Measurements from ENCODE around the gene MYL9. TPM values are rescaled to one million over a fixed set of nuclear protein-coding genes. Genes with fewer than 3 reads are reported as not detected.

The MYL9 gene
- total RNA-seq, 1 experiment from 2014 or later = 382 TPM

- Mint-ChIP-seq H3K27ac (ENCODE audit: unreplicated experiment) (no peak overlapping the region), H3K4me3 (ENCODE audit: unreplicated experiment) (no peak overlapping the region), H3K27me3 (ENCODE audit: insufficient read depth, unreplicated experiment) (no peaks in the 10 kb centered on the region), H3K9me3 (ENCODE audit: unreplicated experiment) (no peaks in the 10 kb centered on the region), H3K4me1 (ENCODE audit: low read depth, unreplicated experiment) (no peaks in the 10 kb centered on the region), H3K36me3 (ENCODE audit: insufficient read depth, unreplicated experiment) (peaks cover 46% of the 10 kb centered on the region)
- ChIA-PET CTCF (interaction anchor here (0.8 to 2.0 kb wide), 4 partner anchors 20 to 290 kb away, joined by 4 to 8 read pairs (median 4); no protein-coding TSS in a partner anchor), POLR2A (no interaction called here)
- BruUV-seq (replicated peaks) = no TSS peak
- Histone ChIP-seq H3K36me3 (ENCODE audit: control insufficient read depth, insufficient read depth, low read length) (peaks cover 5% of the 10 kb centered on the region), H3K27me3 (replicated peaks; ENCODE audit: control insufficient read depth, insufficient read depth, low read length) (no peaks in the 10 kb centered on the region), H3K4me1 (no peaks in the 10 kb centered on the region; the same call in 1 of the 2 replicates), H3K9me3 (no peaks in the 10 kb centered on the region), H3K4me3 (ENCODE audit: low read depth, low read length) (no peak overlapping the region)
- intact Hi-C loops (cut with micrococcal nuclease; ENCODE audit: unreplicated experiment) = no loop called here
- DNase-seq = peak in 1 of 2 experiments; percentile 55
- TF ChIP-seq CTCF (IDR thresholded peaks at IDR 0.05; ENCODE audit: insufficient read depth in 1 of 2, low read depth in 1 of 2, low read length in 1 of 2, severe bottlenecking in 1 of 2, unreplicated experiment in 1 of 2) = peak; percentile 47 to 62
These were observed 48.1 kb upstream of the MYL9 start for GRCh38 chr20:36493051-36493800.

- BruUV-seq (replicated peaks) = no TSS peak
- no peak overlapping the region for H3K4me3 ChIP-seq (ENCODE audit: low read depth, low read length)
- Mint-ChIP-seq H3K36me3 (ENCODE audit: insufficient read depth, unreplicated experiment) (peaks cover 46% of the 10 kb centered on the region), H3K4me3 (ENCODE audit: unreplicated experiment) (no peak overlapping the region), H3K27me3 (ENCODE audit: insufficient read depth, unreplicated experiment) (no peaks in the 10 kb centered on the region), H3K4me1 (ENCODE audit: low read depth, unreplicated experiment) (no peaks in the 10 kb centered on the region), H3K9me3 (ENCODE audit: unreplicated experiment) (no peaks in the 10 kb centered on the region), H3K27ac (ENCODE audit: unreplicated experiment) (no peak overlapping the region)
- no peaks in the 10 kb centered on the region; the same call in 1 of the 2 replicates for H3K4me1 ChIP-seq
- H3K27me3 ChIP-seq (replicated peaks; ENCODE audit: control insufficient read depth, insufficient read depth, low read length) = no peaks in the 10 kb centered on the region
- intact Hi-C loops (cut with micrococcal nuclease; ENCODE audit: unreplicated experiment) = no loop called here
- DNase-seq = no peak
- ChIA-PET CTCF (no interaction called here), POLR2A (no interaction called here)
- peaks cover 5% of the 10 kb centered on the region for H3K36me3 ChIP-seq (ENCODE audit: control insufficient read depth, insufficient read depth, low read length)
- no peak for TF ChIP-seq CTCF (IDR thresholded peaks at IDR 0.05; ENCODE audit: insufficient read depth in 1 of 2, low read depth in 1 of 2, low read length in 1 of 2, severe bottlenecking in 1 of 2, unreplicated experiment in 1 of 2)
- no peaks in the 10 kb centered on the region for H3K9me3 ChIP-seq
These were observed 47.6 kb upstream of the MYL9 start for GRCh38 chr20:36493801-36494114.

GRCh38 chr20:36496707-36497669 lies 44.3 kb upstream of the MYL9 start:
- intact Hi-C loops (cut with micrococcal nuclease; ENCODE audit: unreplicated experiment) = no loop called here
- peaks cover 40% of the 10 kb centered on the region for H3K36me3 Mint-ChIP-seq (ENCODE audit: insufficient read depth, unreplicated experiment)
- TF ChIP-seq CTCF (IDR thresholded peaks at IDR 0.05; ENCODE audit: insufficient read depth in 1 of 2, low read depth in 1 of 2, low read length in 1 of 2, severe bottlenecking in 1 of 2, unreplicated experiment in 1 of 2) = no peak
- no peaks in the 10 kb centered on the region; the same call in 1 of the 2 replicates for H3K4me1 ChIP-seq
- H3K27me3 ChIP-seq (replicated peaks; ENCODE audit: control insufficient read depth, insufficient read depth, low read length) = no peaks in the 10 kb centered on the region
- no peaks in the 10 kb centered on the region for H3K4me1 Mint-ChIP-seq (ENCODE audit: low read depth, unreplicated experiment)
- H3K36me3 ChIP-seq (ENCODE audit: control insufficient read depth, insufficient read depth, low read length) = peaks cover 10% of the 10 kb centered on the region
- H3K27me3 Mint-ChIP-seq (ENCODE audit: insufficient read depth, unreplicated experiment) = no peaks in the 10 kb centered on the region
- CTCF ChIA-PET = no interaction called here
- no peak overlapping the region for H3K4me3 Mint-ChIP-seq (ENCODE audit: unreplicated experiment)
- no peak overlapping the region for H3K27ac Mint-ChIP-seq (ENCODE audit: unreplicated experiment)
- H3K9me3 ChIP-seq = no peaks in the 10 kb centered on the region
- DNase-seq = no peak
- POLR2A ChIA-PET = no interaction called here
- no peak overlapping the region for H3K4me3 ChIP-seq (ENCODE audit: low read depth, low read length)
- H3K9me3 Mint-ChIP-seq (ENCODE audit: unreplicated experiment) = no peaks in the 10 kb centered on the region
- BruUV-seq (replicated peaks) = no TSS peak
